Lower leg skin (tissue), 3 donors: ENCODE data around the gene C2.

Experiments
- POLR2A ChIP-seq, 2 donors: fragments of 450-650 bp; IDR thresholded peaks; one replicate each; pipeline ENCODE4 v1.6.1; 2016 to 2017; ENCODE audit warnings: antibody characterized with exemption in 2 of 2, mild to moderate bottlenecking in 1 of 2, moderate library complexity in 1 of 2
- TF ChIP-seq, protein P1 (sequence below), 3 donors: fragments of 450-650 bp; IDR thresholded peaks; one replicate each; pipeline ENCODE4 v1.5.1; 2016; ENCODE audit warnings: antibody characterized with exemption in 3 of 3, mild to moderate bottlenecking in 3 of 3, moderate library complexity in 2 of 3

DNA sequence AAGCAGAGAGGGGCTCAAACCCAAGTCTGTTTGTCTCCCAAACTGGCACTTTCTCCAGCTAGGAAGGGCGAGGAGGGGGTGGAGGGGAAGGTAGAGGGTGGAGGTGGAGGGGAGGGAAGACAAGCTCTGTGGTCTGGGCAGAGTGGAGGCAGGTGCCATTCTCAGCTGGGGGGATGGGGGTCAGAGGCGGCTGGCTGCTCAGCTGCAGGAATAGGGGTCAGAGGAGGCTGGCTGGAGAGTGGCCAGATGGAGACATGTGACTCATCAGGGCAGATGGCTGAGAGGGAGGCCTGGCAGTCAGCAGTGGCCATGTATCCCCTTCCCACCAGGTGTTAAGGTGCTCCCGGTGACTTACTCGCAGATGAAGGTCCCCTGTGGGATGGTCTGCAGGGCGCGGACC lies 45.2 kb upstream of the C2 start:
- TF ChIP-seq POLR2A (IDR thresholded peaks at IDR 0.05) = no peak
- TF ChIP-seq, protein P1, sequence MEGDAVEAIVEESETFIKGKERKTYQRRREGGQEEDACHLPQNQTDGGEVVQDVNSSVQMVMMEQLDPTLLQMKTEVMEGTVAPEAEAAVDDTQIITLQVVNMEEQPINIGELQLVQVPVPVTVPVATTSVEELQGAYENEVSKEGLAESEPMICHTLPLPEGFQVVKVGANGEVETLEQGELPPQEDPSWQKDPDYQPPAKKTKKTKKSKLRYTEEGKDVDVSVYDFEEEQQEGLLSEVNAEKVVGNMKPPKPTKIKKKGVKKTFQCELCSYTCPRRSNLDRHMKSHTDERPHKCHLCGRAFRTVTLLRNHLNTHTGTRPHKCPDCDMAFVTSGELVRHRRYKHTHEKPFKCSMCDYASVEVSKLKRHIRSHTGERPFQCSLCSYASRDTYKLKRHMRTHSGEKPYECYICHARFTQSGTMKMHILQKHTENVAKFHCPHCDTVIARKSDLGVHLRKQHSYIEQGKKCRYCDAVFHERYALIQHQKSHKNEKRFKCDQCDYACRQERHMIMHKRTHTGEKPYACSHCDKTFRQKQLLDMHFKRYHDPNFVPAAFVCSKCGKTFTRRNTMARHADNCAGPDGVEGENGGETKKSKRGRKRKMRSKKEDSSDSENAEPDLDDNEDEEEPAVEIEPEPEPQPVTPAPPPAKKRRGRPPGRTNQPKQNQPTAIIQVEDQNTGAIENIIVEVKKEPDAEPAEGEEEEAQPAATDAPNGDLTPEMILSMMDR (IDR thresholded peaks at IDR 0.05) = no peak
